ENCODE data around the gene EME1. TPM values are rescaled to one million over a fixed set of nuclear protein-coding genes. Genes with fewer than 3 reads are reported as not detected.

EME1 gene
- total and polyA plus RNA-seq, 2 of the 4 experiments (the other 2 are of a cell fraction) = 9.1 to 9.4 TPM

DNA sequence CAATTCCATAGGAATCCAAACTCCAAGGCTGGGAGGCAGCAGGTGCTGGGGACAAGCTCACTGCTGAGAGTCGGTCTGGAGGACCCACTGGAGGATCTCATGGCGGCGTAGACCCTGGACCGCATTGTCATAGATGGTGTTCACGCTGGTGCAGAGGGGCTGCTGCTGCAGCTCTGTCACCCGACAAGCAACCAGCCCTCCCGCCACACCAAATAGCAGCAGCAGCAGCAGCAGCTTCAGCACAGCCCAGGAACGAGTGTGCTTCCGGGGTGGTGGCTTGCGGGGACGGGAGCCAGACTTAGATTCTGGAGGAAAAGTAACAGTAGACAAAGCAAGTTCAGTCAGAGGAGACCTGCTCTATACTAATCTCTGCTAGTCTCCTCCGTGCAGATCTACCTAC, 9.9 kb downstream of the EME1 start:
- intact Hi-C loops (cut with micrococcal nuclease) = no loop called here
- no peak overlapping the region for H3K23ac ChIP-seq (ENCODE audit: low read depth, low read length)
- H3K56ac ChIP-seq (ENCODE audit: extremely low read depth, insufficient read depth, low read length) = no peak overlapping the region
- DNase-seq (no peak), ATAC-seq (ENCODE audit: low read depth) (no peak)
- dilution Hi-C loops (cut with HindIII; ENCODE audit: low sequenced_read_pairs, unreplicated experiment) = no loop called here
- no peak overlapping the region for H3K4me2 ChIP-seq (ENCODE audit: low read depth, low read length)
- H3K9me3 ChIP-seq (ENCODE audit: control insufficient read depth, insufficient read depth, low read length) = no peaks in the 10 kb centered on the region
- BruUV-seq (replicated peaks) = no TSS peak
- no peak overlapping the region for H2BK15ac ChIP-seq (ENCODE audit: low read depth, low read length)
- H2AFZ ChIP-seq (replicated peaks; ENCODE audit: low read length, poor library complexity) = no peak overlapping the region
- POLR2A ChIA-PET (ENCODE audit: unreplicated experiment) = interaction anchor here (1.2 to 1.5 kb wide), 2 partner anchors 9 to 13 kb away, joined by 3 read pairs; no protein-coding TSS in a partner anchor
- H3K79me1 ChIP-seq (ENCODE audit: low read depth in 1 of 2, low read length in 2 of 2) = peaks cover 28 to 51% of the 10 kb centered on the region in 2 experiments
- H2AK5ac ChIP-seq (ENCODE audit: low read depth, low read length) = no peak overlapping the region
- H3K14ac ChIP-seq (replicated peaks; ENCODE audit: low read depth, low read length) = no peak overlapping the region
- H2AK9ac ChIP-seq (replicated peaks; ENCODE audit: low read depth, low read length, poor library complexity) = no peak overlapping the region
- in situ Hi-C loops (cut with MboI; ENCODE audit: low sequenced_read_pairs) = no loop called here
- 92% methylated on average over 11 of the region's 12 CpGs; no CpG with 5 or more reads in 1 of the 2 experiments for WGBS, 2 experiments (ENCODE audit: extremely low coverage in 2 of 2, insufficient read length in 1 of 2)
- no peak overlapping the region for H2BK20ac ChIP-seq (ENCODE audit: low read depth, low read length)
- no peaks in the 10 kb centered on the region for H3K4me1 ChIP-seq (ENCODE audit: control insufficient read depth, insufficient read depth, low read length)
- no peak overlapping the region for H3K4ac ChIP-seq (ENCODE audit: low read depth, low read length)
- H3K4me3 ChIP-seq (ENCODE audit: insufficient read depth, low read depth, low read length) = no peak overlapping the region
- H4K20me1 ChIP-seq (ENCODE audit: insufficient read depth, low read length) = peaks cover 44% of the 10 kb centered on the region
- no peak overlapping the region for H4K8ac ChIP-seq (ENCODE audit: low read depth in 2 of 2, low read length in 2 of 2)
- TF ChIP-seq RCOR1 (IDR thresholded peaks at IDR 0.05; ENCODE audit: insufficient replicate concordance, low read length) (no peak), CTCF (conservative IDR thresholded peaks at IDR 0.05; ENCODE audit: low read depth, low read length) (no peak), MXI1 (IDR thresholded peaks at IDR 0.05; ENCODE audit: borderline replicate concordance, low read depth, low read length) (no peak)
- H2BK120ac ChIP-seq (ENCODE audit: low read depth, low read length) = no peak overlapping the region
- no peaks in the 10 kb centered on the region for H3K9me1 ChIP-seq (ENCODE audit: insufficient read depth, low read length)
- H3K18ac ChIP-seq (ENCODE audit: low read depth, low read length) = no peak overlapping the region
- no peak overlapping the region for H3K27ac ChIP-seq (ENCODE audit: insufficient read depth, low read length)
- no peaks in the 10 kb centered on the region for H3K27me3 ChIP-seq (ENCODE audit: control insufficient read depth, insufficient read depth, low read length)
- H4K91ac ChIP-seq (ENCODE audit: insufficient read depth, low read depth, low read length) = no peak overlapping the region
- no peak overlapping the region for H3K9ac ChIP-seq (ENCODE audit: low read depth, low read length)
- H4K5ac ChIP-seq (ENCODE audit: low read depth, low read length) = no peak overlapping the region
- H3K36me3 ChIP-seq (ENCODE audit: control insufficient read depth, insufficient read depth, low read length) = peaks cover 69% of the 10 kb centered on the region
- CTCF ChIA-PET = no interaction called here
- H2BK5ac ChIP-seq (ENCODE audit: low read depth, low read length, poor library complexity, severe bottlenecking) = no peak overlapping the region
